OCI-LY1 (cell line): ENCODE results near the gene KCNIP4.

Source experiments
- H2AFZ ChIP-seq: fragments of 200-600 bp; sonication (generic), shearing (Covaris generic); 2 replicates; pipeline ENCODE4 v1.6.0; 2014; ENCODE audit warnings: antibody characterized with exemption, mild to moderate bottlenecking, low read length
- H3F3A ChIP-seq: fragments of 200-600 bp; sonication (generic), shearing (Covaris generic); 2 replicates; pipeline ENCODE4 v1.6.0; 2014; ENCODE audit warnings: mild to moderate bottlenecking, antibody characterized with exemption, low read length, moderate library complexity; ENCODE audit not compliant: insufficient read depth
- H3K27ac ChIP-seq: fragments of 200-600 bp; sonication (generic); 2 replicates; pipeline ENCODE4 v1.5.1; 2014; ENCODE audit warnings: low read length, mixed run types, mild to moderate bottlenecking, low read depth; ENCODE audit not compliant: poor library complexity, severe bottlenecking
- H3K27me3 ChIP-seq: fragments of 200-600 bp; sonication (generic); 2 replicates; pipeline ENCODE4 v1.6.0; 2014; ENCODE audit warnings: antibody characterized with exemption, mild to moderate bottlenecking, low read length, moderate library complexity; ENCODE audit not compliant: insufficient read depth
- H3K36me3 ChIP-seq: fragments of 200-600 bp; sonication (generic); 2 replicates; pipeline ENCODE4 v1.6.1; 2014; ENCODE audit warnings: mild to moderate bottlenecking, antibody characterized with exemption, low read length, moderate library complexity, mixed read lengths; ENCODE audit not compliant: insufficient read depth
- H3K4me1 ChIP-seq: fragments of 200-600 bp; sonication (generic); 2 replicates; pipeline ENCODE4 v1.5.1; 2014; ENCODE audit warnings: mild to moderate bottlenecking, low read length, moderate library complexity; ENCODE audit not compliant: insufficient read depth, severe bottlenecking
- H3K4me2 ChIP-seq: fragments of 200-600 bp; sonication (generic), shearing (Covaris generic); 2 replicates; pipeline ENCODE4 v1.6.1; 2014; ENCODE audit warnings: low read length
- H3K4me3 ChIP-seq: fragments of 200-600 bp; sonication (generic); 2 replicates; pipeline ENCODE4 v1.5.1; 2014; ENCODE audit warnings: low read length, low read depth, mild to moderate bottlenecking, mixed read lengths; ENCODE audit not compliant: poor library complexity, severe bottlenecking
- H3K79me2 ChIP-seq: fragments of 200-600 bp; shearing (Covaris generic); 2 replicates; pipeline ENCODE4 v1.6.1; 2016; ENCODE audit warnings: mixed run types, low read length, mixed read lengths; ENCODE audit not compliant: insufficient read depth
- H3K9ac ChIP-seq: fragments of 200-600 bp; sonication (generic), shearing (Covaris generic); 2 replicates; pipeline ENCODE4 v1.6.1; 2014; ENCODE audit warnings: mild to moderate bottlenecking, low read length, mixed read lengths
- H3K9me2 ChIP-seq: fragments of 200-600 bp; sonication (generic), shearing (Covaris generic); 2 replicates; pipeline ENCODE4 v1.6.1; 2014; ENCODE audit warnings: low read depth, mild to moderate bottlenecking, low read length, mixed read lengths
- H3K9me3 ChIP-seq: fragments of 200-600 bp; shearing (Covaris generic); 2 replicates; pipeline ENCODE4 v1.6.1; 2014; ENCODE audit warnings: low read length, mixed read lengths
- H4K20me1 ChIP-seq: fragments of 200-600 bp; sonication (generic), shearing (Covaris generic); 2 replicates; pipeline ENCODE4 v1.6.0; 2016; ENCODE audit warnings: mild to moderate bottlenecking, low read length; ENCODE audit not compliant: insufficient read depth
- CTCF ChIP-seq: fragments of 200-600 bp; sonication (generic), shearing (Covaris generic); IDR thresholded peaks from 2 replicates; pipeline ENCODE4 v1.5.1; 2017; ENCODE audit warnings: mild to moderate bottlenecking, antibody characterized with exemption, low read length, moderate library complexity, mixed read lengths
- EZH2 ChIP-seq: fragments of 200-600 bp; sonication (generic), shearing (Covaris generic); IDR thresholded peaks from 2 replicates; pipeline ENCODE4 v1.8.0; 2017; ENCODE audit warnings: borderline replicate concordance, mixed run types, mild to moderate bottlenecking, antibody characterized with exemption, low read length, moderate library complexity, mixed read lengths

The KCNIP4 gene

DNA sequence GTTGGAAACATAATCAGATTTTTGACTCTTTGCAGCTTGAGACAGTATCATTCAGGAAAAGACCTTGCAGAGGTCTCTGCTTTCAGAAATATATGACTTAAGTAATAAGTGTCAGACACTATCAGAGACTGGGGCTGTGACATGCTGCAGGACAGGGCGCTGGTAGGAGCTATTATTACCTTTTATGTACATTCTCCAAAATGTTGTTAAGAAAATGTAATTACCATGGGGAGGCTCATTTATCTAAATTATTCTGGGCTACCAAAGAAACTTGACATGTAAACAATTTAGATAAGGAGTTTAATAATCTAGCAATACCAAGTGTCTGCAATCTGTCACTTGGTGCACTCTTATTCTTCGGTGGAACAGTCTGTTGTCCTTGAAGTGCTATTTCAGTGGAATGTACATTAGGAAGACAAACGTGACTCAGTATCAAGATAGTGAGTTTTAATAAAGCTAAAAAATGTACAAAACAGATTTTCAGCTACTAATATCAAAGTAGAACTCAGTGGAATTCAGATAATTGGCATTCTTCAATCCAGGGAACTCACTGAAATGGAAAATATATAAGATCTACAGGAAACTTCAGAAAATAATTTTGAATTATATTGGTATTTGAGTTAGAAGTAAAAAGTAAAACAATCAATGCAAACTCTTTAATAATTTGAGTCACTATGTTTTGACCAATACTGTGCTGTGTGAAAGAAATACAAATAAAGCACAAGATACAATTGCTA lies 214.5 kb downstream of the KCNIP4 start:
- Histone ChIP-seq H3K79me2 (no peaks in the 10 kb centered on the region), H2AFZ (no peak overlapping the region), H3K9me2 (no peaks in the 10 kb centered on the region), H3K4me2 (no peak overlapping the region), H3K9me3 (no peaks in the 10 kb centered on the region), H3F3A (no peaks in the 10 kb centered on the region), H3K4me3 (no peak overlapping the region), H3K27me3 (no peaks in the 10 kb centered on the region), H3K4me1 (no peaks in the 10 kb centered on the region), H3K9ac (no peak overlapping the region), H3K27ac (no peak overlapping the region), H3K36me3 (no peaks in the 10 kb centered on the region), H4K20me1 (no peaks in the 10 kb centered on the region)
- TF ChIP-seq CTCF (no peak), EZH2 (no peak)

DNA sequence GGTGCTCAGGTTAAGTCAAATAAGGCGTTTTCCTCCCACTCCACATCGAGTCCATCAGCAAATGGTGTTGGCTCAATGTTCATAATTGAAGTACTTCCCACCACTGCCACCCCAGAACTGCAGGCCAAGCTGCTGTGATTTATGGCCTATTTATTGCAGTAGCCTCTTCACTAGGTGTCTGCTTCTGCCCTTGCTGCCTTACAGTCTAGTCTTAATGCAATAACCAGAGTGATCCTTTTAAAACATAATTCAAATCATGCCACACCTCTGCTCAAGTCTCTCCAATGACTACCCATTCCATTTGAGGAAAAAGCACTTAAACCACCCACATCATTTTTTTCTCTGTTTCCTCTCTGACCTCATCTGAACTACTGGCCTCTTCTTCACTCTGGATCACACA lies 220.3 kb downstream of the KCNIP4 start:
- no peaks in the 10 kb centered on the region for H3K4me1 ChIP-seq

DNA sequence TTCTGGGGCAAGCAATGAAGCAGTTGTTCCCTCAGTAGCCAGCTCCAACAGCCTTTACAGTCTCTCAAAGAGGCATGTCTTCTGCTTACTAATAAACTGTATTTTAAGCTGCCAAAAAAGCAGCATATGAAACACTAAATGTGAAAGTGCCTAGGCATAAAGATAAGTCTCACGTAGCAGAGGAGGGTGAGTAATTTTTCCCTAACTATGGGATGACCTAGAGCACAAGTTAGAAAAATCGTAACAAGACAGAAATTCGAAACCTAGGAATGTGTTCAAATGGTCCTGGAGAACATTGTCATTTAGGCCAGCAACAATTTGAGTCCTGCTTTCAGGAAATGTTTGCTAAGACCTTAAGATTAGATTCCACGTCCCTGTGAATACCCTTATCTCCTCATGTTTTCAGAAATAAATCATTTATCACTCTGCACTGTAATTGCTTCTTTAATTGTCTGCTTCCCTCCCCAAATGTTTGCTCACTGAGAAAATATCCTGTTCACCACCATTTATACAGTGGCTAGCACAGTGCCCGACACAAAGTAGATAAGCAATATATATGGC lies 222.2 kb downstream of the KCNIP4 start:
- Histone ChIP-seq H3K27ac (no peak overlapping the region), H3K36me3 (no peaks in the 10 kb centered on the region), H4K20me1 (no peaks in the 10 kb centered on the region), H3K27me3 (no peaks in the 10 kb centered on the region), H3K4me3 (no peak overlapping the region), H3K9ac (no peak overlapping the region), H3K79me2 (no peaks in the 10 kb centered on the region), H3K9me2 (no peaks in the 10 kb centered on the region), H2AFZ (no peak overlapping the region), H3F3A (no peaks in the 10 kb centered on the region), H3K4me2 (no peak overlapping the region), H3K4me1 (no peaks in the 10 kb centered on the region), H3K9me3 (no peaks in the 10 kb centered on the region)
- TF ChIP-seq CTCF (no peak), EZH2 (no peak)

More for the DNA sequence above, 220.3 kb downstream of the KCNIP4 start:
- Histone ChIP-seq H3K36me3 (no peaks in the 10 kb centered on the region), H3K4me2 (no peak overlapping the region), H4K20me1 (no peaks in the 10 kb centered on the region), H3K27me3 (no peaks in the 10 kb centered on the region), H2AFZ (no peak overlapping the region), H3K4me3 (no peak overlapping the region), H3K9me2 (no peaks in the 10 kb centered on the region), H3K9ac (no peak overlapping the region), H3K79me2 (no peaks in the 10 kb centered on the region), H3K27ac (no peak overlapping the region), H3F3A (no peaks in the 10 kb centered on the region), H3K9me3 (no peaks in the 10 kb centered on the region)
- no peak for TF ChIP-seq EZH2
- TF ChIP-seq CTCF = no peak
